ENCODE measurements around the gene PITPNM2.

PITPNM2 gene

DNA sequence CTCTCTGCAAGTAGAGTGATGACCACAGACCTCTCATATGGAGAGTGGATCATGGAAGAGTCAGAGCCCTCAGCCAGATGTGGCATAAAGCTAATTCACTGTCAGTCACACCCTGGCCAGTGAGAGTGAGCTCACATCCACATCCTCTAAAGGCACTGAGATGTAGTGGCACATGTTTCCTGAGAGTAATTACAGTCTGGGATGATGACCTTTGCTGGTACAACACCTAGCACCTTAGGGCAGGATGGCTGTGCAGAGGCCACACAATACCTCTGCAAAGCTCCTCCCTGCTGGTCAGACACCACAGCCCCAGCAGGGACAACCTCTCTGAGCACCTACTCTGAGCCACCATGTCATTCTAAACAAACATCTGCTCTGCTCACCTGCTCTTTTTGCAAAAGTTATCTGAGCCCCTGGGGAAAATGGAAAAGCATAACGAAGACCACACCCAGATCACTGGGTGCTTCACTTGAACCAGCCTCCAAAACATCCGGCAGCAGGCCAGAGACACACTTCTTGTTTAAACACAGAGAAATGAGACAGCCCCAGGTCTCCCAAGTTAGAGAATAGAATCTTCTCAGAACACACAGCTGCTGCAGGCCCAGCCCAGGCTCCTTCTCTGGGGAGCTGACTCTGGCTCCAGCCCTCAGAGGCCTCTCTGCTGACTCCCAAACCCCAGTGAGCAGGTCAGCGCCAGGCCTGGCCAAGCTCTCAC lies 30.3 kb downstream of the PITPNM2 start:
- TF ChIP-seq, protein P1, sequence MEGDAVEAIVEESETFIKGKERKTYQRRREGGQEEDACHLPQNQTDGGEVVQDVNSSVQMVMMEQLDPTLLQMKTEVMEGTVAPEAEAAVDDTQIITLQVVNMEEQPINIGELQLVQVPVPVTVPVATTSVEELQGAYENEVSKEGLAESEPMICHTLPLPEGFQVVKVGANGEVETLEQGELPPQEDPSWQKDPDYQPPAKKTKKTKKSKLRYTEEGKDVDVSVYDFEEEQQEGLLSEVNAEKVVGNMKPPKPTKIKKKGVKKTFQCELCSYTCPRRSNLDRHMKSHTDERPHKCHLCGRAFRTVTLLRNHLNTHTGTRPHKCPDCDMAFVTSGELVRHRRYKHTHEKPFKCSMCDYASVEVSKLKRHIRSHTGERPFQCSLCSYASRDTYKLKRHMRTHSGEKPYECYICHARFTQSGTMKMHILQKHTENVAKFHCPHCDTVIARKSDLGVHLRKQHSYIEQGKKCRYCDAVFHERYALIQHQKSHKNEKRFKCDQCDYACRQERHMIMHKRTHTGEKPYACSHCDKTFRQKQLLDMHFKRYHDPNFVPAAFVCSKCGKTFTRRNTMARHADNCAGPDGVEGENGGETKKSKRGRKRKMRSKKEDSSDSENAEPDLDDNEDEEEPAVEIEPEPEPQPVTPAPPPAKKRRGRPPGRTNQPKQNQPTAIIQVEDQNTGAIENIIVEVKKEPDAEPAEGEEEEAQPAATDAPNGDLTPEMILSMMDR (IDR thresholded peaks at IDR 0.05; ENCODE audit: insufficient read depth, missing control alignments), result no peak
- no peak for DNase-seq (ENCODE audit: insufficient read length, low spot score)
- FAIRE-seq, result no peak

GRCh38 chr12:123119808-123120207 lies 31.1 kb downstream of the PITPNM2 start:
- no peak for FAIRE-seq
- TF ChIP-seq, protein P1 (IDR thresholded peaks at IDR 0.05; ENCODE audit: insufficient read depth, missing control alignments), result no peak
- no peak for DNase-seq (ENCODE audit: insufficient read length, low spot score)

GRCh38 chr12:123118497-123118896 lies 32.4 kb downstream of the PITPNM2 start:
- TF ChIP-seq, protein P1 (IDR thresholded peaks at IDR 0.05; ENCODE audit: insufficient read depth, missing control alignments), result no peak
- no peak for FAIRE-seq
- DNase-seq (ENCODE audit: insufficient read length, low spot score), result no peak

DNA sequence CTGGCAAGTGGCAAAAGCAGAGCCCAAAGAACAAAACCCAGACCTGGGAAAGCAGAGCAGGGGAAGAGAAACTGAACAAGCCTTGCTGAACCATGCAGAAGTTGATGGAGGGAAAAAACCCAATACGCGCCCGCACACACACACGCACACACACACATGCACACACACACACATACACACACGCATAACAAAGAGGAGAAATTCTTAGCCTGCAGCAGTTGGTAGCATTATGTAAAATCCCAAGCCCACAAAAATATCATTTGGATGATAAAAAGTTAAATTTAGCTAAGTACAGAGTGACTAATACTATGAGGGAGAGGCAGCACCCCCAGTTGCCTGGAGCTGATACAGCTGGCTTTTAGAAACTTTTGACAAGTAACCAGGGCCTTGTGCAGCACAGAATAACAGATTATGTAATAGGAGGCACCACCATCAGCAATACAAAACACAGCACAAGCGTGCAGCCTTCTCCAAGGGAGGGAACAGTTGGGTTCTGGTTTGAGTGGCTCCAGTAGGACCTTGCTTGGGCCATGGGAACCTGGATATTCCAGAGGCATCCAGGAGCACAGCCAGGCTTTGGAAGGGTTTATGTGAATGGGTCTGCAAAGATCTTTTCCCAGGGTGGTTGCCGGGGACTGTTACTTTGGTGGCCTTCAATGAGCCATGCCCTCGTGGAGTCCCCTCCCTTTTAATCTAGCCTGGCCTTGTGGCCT lies 35.3 kb downstream of the PITPNM2 start:
- DNase-seq (ENCODE audit: insufficient read length, low spot score) (no peak), FAIRE-seq (no peak)
- TF ChIP-seq, protein P1 (IDR thresholded peaks at IDR 0.05; ENCODE audit: insufficient read depth, missing control alignments), result no peak

DNA sequence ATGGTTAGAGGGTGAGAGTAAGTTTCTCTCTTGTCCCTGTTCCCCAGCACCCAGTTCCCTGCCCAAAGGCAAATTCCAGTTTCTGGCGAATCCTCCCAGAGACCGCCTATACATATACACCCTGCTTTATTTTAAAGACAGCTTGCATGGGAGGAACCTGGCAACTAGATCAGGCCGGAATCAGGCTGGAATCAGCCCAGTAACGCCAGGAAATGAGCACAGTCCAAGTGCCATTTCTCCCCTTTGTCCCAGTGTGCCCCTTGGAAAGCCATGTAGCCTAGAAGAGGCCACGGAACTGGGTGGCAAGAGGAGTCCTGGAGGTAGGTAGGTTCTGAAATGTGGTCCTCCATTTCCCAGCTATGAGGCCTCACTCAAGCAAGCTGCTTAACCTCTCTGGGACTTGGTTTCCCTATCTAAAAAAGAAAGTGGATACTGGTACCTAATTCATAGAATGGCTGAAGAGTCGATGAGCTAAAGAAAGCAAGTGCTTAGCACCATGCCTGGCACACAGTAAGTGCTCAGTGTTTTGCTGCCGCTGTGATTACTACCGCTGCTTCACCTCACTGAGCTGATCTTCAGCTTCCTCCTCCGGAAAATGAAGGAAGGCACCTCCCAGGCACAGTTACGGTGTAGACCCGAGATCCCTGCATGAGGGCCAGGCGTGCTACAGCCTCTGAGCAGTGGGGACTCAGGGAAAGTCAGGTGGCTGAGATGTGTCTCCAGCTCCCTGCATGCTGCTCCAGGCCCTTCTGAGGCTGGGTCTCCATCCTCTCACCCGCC lies 36.4 kb downstream of the PITPNM2 start:
- FAIRE-seq, result no peak
- no peak for DNase-seq (ENCODE audit: insufficient read length, low spot score)
- TF ChIP-seq, protein P1 (IDR thresholded peaks at IDR 0.05; ENCODE audit: insufficient read depth, missing control alignments), result no peak

GRCh38 chr12:123113026-123113425 lies 37.9 kb downstream of the PITPNM2 start:
- TF ChIP-seq, protein P1 (IDR thresholded peaks at IDR 0.05; ENCODE audit: insufficient read depth, missing control alignments), result no peak
- no peak for FAIRE-seq
- no peak for DNase-seq (ENCODE audit: insufficient read length, low spot score)
